CD14-positive monocyte (primary cell): Measurements from ENCODE around the gene FHIT. TPM values are rescaled to one million over a fixed set of nuclear protein-coding genes. Genes with fewer than 3 reads are reported as not detected.

Experiments
- DNase-seq, 3 donors: peaks; one replicate each; pipeline ENCODE4 v3.0.0-alpha.2; 2011 to 2022
- H2AFZ ChIP-seq: 2 replicates; pipeline ENCODE4 v1.6.0; 2012; ENCODE audit warnings: mild to moderate bottlenecking, low read depth, low read length, inconsistent platforms; ENCODE audit not compliant: insufficient read depth, poor library complexity, severe bottlenecking
- H3K27ac ChIP-seq, 2 donors: 1 replicate in 1 of 2; 2 replicates in 1 of 2; pipeline ENCODE4 v1.5.1; 2012 to 2013; ENCODE audit warnings: low read length in 2 of 2, control low read depth in 1 of 2, inconsistent platforms in 1 of 2, low read depth in 1 of 2, mild to moderate bottlenecking in 1 of 2
- H3K27me3 ChIP-seq, 2 donors: one replicate each; pipeline versions ENCODE4 v1.6.0 to v1.6.1; 2011 to 2013; ENCODE audit warnings: low read length in 2 of 2; ENCODE audit not compliant: control insufficient read depth in 2 of 2, insufficient read depth in 2 of 2
- H3K36me3 ChIP-seq, 2 donors: replicated peaks in 1 of 2; 1 replicate in 1 of 2; 2 replicates in 1 of 2; pipeline versions ENCODE4 v1.5.1 to v1.6.1; 2012 to 2013; ENCODE audit warnings: low read length in 2 of 2, control low read depth in 1 of 2, inconsistent platforms in 1 of 2, mild to moderate bottlenecking in 1 of 2; ENCODE audit not compliant: insufficient read depth in 2 of 2, control insufficient read depth in 1 of 2
- H3K4me1 ChIP-seq, 2 donors: 1 replicate in 1 of 2; 2 replicates in 1 of 2; pipeline versions ENCODE4 v1.5.1 to v1.6.1; 2012 to 2013; ENCODE audit warnings: low read length in 2 of 2, control low read depth in 1 of 2, inconsistent platforms in 1 of 2, mild to moderate bottlenecking in 1 of 2, moderate library complexity in 1 of 2; ENCODE audit not compliant: insufficient read depth in 2 of 2, control insufficient read depth in 1 of 2
- H3K4me2 ChIP-seq: replicated peaks from 2 replicates; pipeline ENCODE3; 2012; ENCODE audit warnings: low read length, moderate library complexity, mild to moderate bottlenecking; ENCODE audit not compliant: poor library complexity, severe bottlenecking; ENCODE audit errors: extremely low read depth
- H3K4me3 ChIP-seq, 3 experiments: fragments of 200-600 bp in 1 of 3; sonication (generic) in 1 of 3; replicated peaks in 1 of 3; 1 replicate in 2 of 3; 2 replicates in 1 of 3; pipeline ENCODE4 v1.5.1; 2011 to 2013; ENCODE audit warnings: low read length in 3 of 3, mild to moderate bottlenecking in 3 of 3, control low read depth in 2 of 3, low read depth in 2 of 3, inconsistent platforms in 1 of 3, moderate library complexity in 1 of 3
- H3K79me2 ChIP-seq: 2 replicates; pipeline ENCODE4 v1.6.0; 2012; ENCODE audit warnings: mild to moderate bottlenecking, control low read depth, inconsistent platforms, low read length, moderate library complexity; ENCODE audit not compliant: insufficient read depth
- H3K9ac ChIP-seq: 2 replicates; pipeline ENCODE4 v1.6.0; 2017; ENCODE audit warnings: low read length, mild to moderate bottlenecking; ENCODE audit not compliant: insufficient read depth, poor library complexity, severe bottlenecking
- H3K9me3 ChIP-seq, 2 donors: replicated peaks in 1 of 2; 1 replicate in 1 of 2; 2 replicates in 1 of 2; pipeline versions ENCODE4 v1.5.1 to v1.6.1; 2012 to 2013; ENCODE audit warnings: low read length in 2 of 2, control low read depth in 1 of 2; ENCODE audit not compliant: control insufficient read depth in 1 of 2, insufficient read depth in 1 of 2
- H4K20me1 ChIP-seq: 2 replicates; pipeline ENCODE4 v1.6.0; 2012; ENCODE audit warnings: mild to moderate bottlenecking, low read length, control low read depth, moderate library complexity; ENCODE audit not compliant: insufficient read depth
- H3K27ac Mint-ChIP-seq, 7 donors: one replicate each; pipeline ENCODE4 v1.8.0; 2020; ENCODE audit warnings: mild to moderate bottlenecking in 7 of 7, mixed read lengths in 7 of 7, moderate library complexity in 6 of 7, inconsistent platforms in 2 of 7
- H3K27me3 Mint-ChIP-seq, 3 donors: one replicate each; pipeline ENCODE4 v1.8.0; 2021 to 2022; ENCODE audit warnings: low read depth in 3 of 3, mild to moderate bottlenecking in 3 of 3, mixed read lengths in 3 of 3, moderate library complexity in 3 of 3, inconsistent platforms in 1 of 3
- H3K36me3 Mint-ChIP-seq, 2 donors: one replicate each; pipeline ENCODE4 v1.8.0; 2020; ENCODE audit warnings: mixed read lengths in 2 of 2, inconsistent platforms in 1 of 2, mild to moderate bottlenecking in 1 of 2
- H3K4me1 Mint-ChIP-seq: one replicate; pipeline ENCODE4 v1.8.0; 2020; ENCODE audit warnings: mild to moderate bottlenecking, mixed read lengths
- H3K4me3 Mint-ChIP-seq, 2 donors: one replicate each; pipeline ENCODE4 v1.8.0; 2020; ENCODE audit warnings: mild to moderate bottlenecking in 2 of 2, mixed read lengths in 2 of 2, moderate library complexity in 1 of 2
- H3K9me3 Mint-ChIP-seq, 7 donors: one replicate each; pipeline ENCODE4 v1.8.0; 2020 to 2022; ENCODE audit warnings: mixed read lengths in 7 of 7, mild to moderate bottlenecking in 6 of 7, moderate library complexity in 6 of 7, inconsistent platforms in 2 of 7
- CTCF ChIP-seq: fragments of 200-600 bp; IDR thresholded peaks from one replicate; pipeline ENCODE4 v1.8.0; 2022; ENCODE audit warnings: antibody characterized with exemption, mild to moderate bottlenecking
- WGBS: methylation state at CpG from one replicate; pipeline ENCODE4 v1.1.5; 2013; ENCODE audit warnings: missing lambda C conversion rate; ENCODE audit not compliant: insufficient coverage; 5-methylcytosine and 5-hydroxymethylcytosine counted together
- intact Hi-C, 2 donors: fragments of 100-400 bp; cut with micrococcal nuclease; formaldehyde crosslinking; loops; one replicate each; pipeline versions ENCODE4 v1.15.0 to v1.15.1; 2023
- polyA plus RNA-seq, 3 donors: library from polyadenylated mRNA; depleted of rRNA in 1 of 3; unstranded in 2 of 3; stranded (reverse) in 1 of 3; fragments of 300-500 nt in 2 of 3; fragments of >200 nt in 1 of 3; fragmentation: Illumina TruSeq in 2 of 3; gene quantifications; 1 replicate in 2 of 3; 2 replicates in 1 of 3; pipeline ENCODE4 v1.2.3, GENCODE V29; 2012 to 2021

FHIT gene
- polyA plus RNA-seq, 3 donors = 1.7 to 3.4 (median 3.2) TPM

GRCh38 chr3:61094608-61095007 lies 156.6 kb downstream of the FHIT start:
- Mint-ChIP-seq H3K4me1 (no peaks in the 10 kb centered on the region), H3K36me3 (no peaks in the 10 kb centered on the region), H3K27me3 (no peaks in the 10 kb centered on the region), H3K4me3 (no peak overlapping the region), H3K27ac (no peak overlapping the region), H3K9me3 (peaks cover 0 to 11% (median 3%) of the 10 kb centered on the region in 7 donors)
- H3K4me1 ChIP-seq = no peaks in the 10 kb centered on the region
- H3K27me3 ChIP-seq = no peaks in the 10 kb centered on the region
- H3K36me3 ChIP-seq = no peaks in the 10 kb centered on the region
- H3K9ac ChIP-seq = no peak overlapping the region
- TF ChIP-seq CTCF = no peak
- no peak overlapping the region for H3K4me2 ChIP-seq
- H3K9me3 ChIP-seq = no peaks in the 10 kb centered on the region
- intact Hi-C loops = no loop called here
- H3K4me3 ChIP-seq = no peak overlapping the region
- no peak overlapping the region for H2AFZ ChIP-seq
- WGBS = no CpG with 5 or more reads among the region's 3 CpGs
- H3K79me2 ChIP-seq = no peaks in the 10 kb centered on the region
- no peak overlapping the region for H3K27ac ChIP-seq
- no peaks in the 10 kb centered on the region for H4K20me1 ChIP-seq
- no peak for DNase-seq

GRCh38 chr3:61093364-61093763 lies 157.9 kb downstream of the FHIT start:
- no peaks in the 10 kb centered on the region for H3K36me3 Mint-ChIP-seq
- 100% methylated on average over 1 of the region's 2 CpGs for WGBS
- H3K27me3 Mint-ChIP-seq = no peaks in the 10 kb centered on the region
- Histone ChIP-seq H3K9ac (no peak overlapping the region), H3K4me2 (no peak overlapping the region), H3K9me3 (no peaks in the 10 kb centered on the region), H3K79me2 (no peaks in the 10 kb centered on the region), H3K27ac (no peak overlapping the region), H2AFZ (no peak overlapping the region), H3K4me1 (no peaks in the 10 kb centered on the region), H3K36me3 (no peaks in the 10 kb centered on the region), H3K27me3 (no peaks in the 10 kb centered on the region), H3K4me3 (no peak overlapping the region), H4K20me1 (no peaks in the 10 kb centered on the region)
- peaks cover 0 to 8% (median 3%) of the 10 kb centered on the region in 7 donors for H3K9me3 Mint-ChIP-seq
- TF ChIP-seq CTCF = no peak
- H3K4me3 Mint-ChIP-seq = no peak overlapping the region
- H3K4me1 Mint-ChIP-seq = no peaks in the 10 kb centered on the region
- no peak overlapping the region for H3K27ac Mint-ChIP-seq
- intact Hi-C loops = no loop called here
- DNase-seq = no peak
